MCF 10A (cell line): ENCODE data around the gene CLP1. TPM values are rescaled to one million over a fixed set of nuclear protein-coding genes. Genes with fewer than 3 reads are reported as not detected.

Experiments
- BruUV-seq: library from RNA; stranded (reverse); fragments of 400-500 nt; replicated peaks from 2 replicates; lab custom pipeline; 2021; lab: Mats Ljungman, UMichigan
- CTCF ChIA-PET: fragments of 300-600 bp; sonication (Branson Sonifier 250); formaldehyde crosslinking; extraction: SDS; loops from one replicate; lab custom pipeline; 2021; ENCODE audit warnings: antibody characterized with exemption, inconsistent platforms; lab: Yijun Ruan, JAX
- POLR2A ChIA-PET: fragments of 300-600, 350-650 bp; sonication (Branson Sonifier 250); formaldehyde crosslinking; extraction: SDS; loops from one replicate; lab custom pipeline; 2020; ENCODE audit warnings: antibody characterized with exemption, inconsistent platforms; lab: Yijun Ruan, JAX
- DNase-seq: peaks from one replicate; pipeline ENCODE4 v3.0.0-alpha.2; 2018; ENCODE audit not compliant: unreplicated experiment
- H3K27ac Mint-ChIP-seq: one replicate; pipeline ENCODE4 v1.8.0; 2022; ENCODE audit warnings: mild to moderate bottlenecking, low read depth, mixed read lengths; ENCODE audit not compliant: unreplicated experiment
- H3K27me3 Mint-ChIP-seq: one replicate; pipeline ENCODE4 v1.8.0; 2022; ENCODE audit warnings: mixed read lengths; ENCODE audit not compliant: insufficient read depth, unreplicated experiment
- H3K36me3 Mint-ChIP-seq: one replicate; pipeline ENCODE4 v1.8.0; 2022; ENCODE audit warnings: mild to moderate bottlenecking, moderate library complexity, mixed read lengths; ENCODE audit not compliant: insufficient read depth, unreplicated experiment
- H3K4me1 Mint-ChIP-seq: one replicate; pipeline ENCODE4 v1.8.0; 2022; ENCODE audit warnings: mixed read lengths; ENCODE audit not compliant: insufficient read depth, unreplicated experiment
- H3K4me3 Mint-ChIP-seq: one replicate; pipeline ENCODE4 v1.8.0; 2022; ENCODE audit warnings: mild to moderate bottlenecking, moderate library complexity, mixed read lengths; ENCODE audit not compliant: unreplicated experiment
- H3K9me3 Mint-ChIP-seq: one replicate; pipeline ENCODE4 v1.8.0; 2022; ENCODE audit warnings: mixed read lengths; ENCODE audit not compliant: unreplicated experiment
- CTCF ChIP-seq: fragments of 200-600 bp; IDR thresholded peaks from one replicate; pipeline ENCODE4 v1.8.0; 2022; ENCODE audit warnings: antibody characterized with exemption, mild to moderate bottlenecking; ENCODE audit not compliant: unreplicated experiment
- intact Hi-C: fragments of 100-400 bp; cut with micrococcal nuclease; formaldehyde crosslinking; loops from 2 replicates; pipeline ENCODE4 v1.14.1; 2022
- total RNA-seq: library from RNA; stranded (reverse); gene quantifications from 2 replicates; pipeline ENCODE4 v1.2.3, GENCODE V29; 2022

CLP1 gene
- total RNA-seq, 1 experiment from 2014 or later = 9.2 TPM

GRCh38 chr11:57647960-57648800, 9.4 kb upstream of the CLP1 start:
- no peak for TF ChIP-seq CTCF
- ChIA-PET POLR2A (interaction anchor here (0.8 to 2.0 kb wide), 3 partner anchors 10 to 323 kb away, joined by 3 to 7 read pairs (median 5); partner anchors contain the start of genes CLP1 and TNKS1BP1), CTCF (interaction anchor here (0.6 to 2.4 kb wide), 8 partner anchors 7 to 299 kb away, joined by 3 to 12 read pairs (median 4); no protein-coding TSS in a partner anchor)
- DNase-seq = no peak
- intact Hi-C loops = loop anchor here (5.0 kb wide), 1 partner anchor 874 kb away; no protein-coding TSS in a partner anchor
- peaks cover 35% of the 10 kb centered on the region for H3K27me3 Mint-ChIP-seq
- no TSS peak for BruUV-seq
- peaks cover 34% of the 10 kb centered on the region for H3K4me1 Mint-ChIP-seq
- H3K4me3 Mint-ChIP-seq = peak overlapping the region; percentile 73
- H3K9me3 Mint-ChIP-seq = no peaks in the 10 kb centered on the region
- no peak overlapping the region for H3K27ac Mint-ChIP-seq
- H3K36me3 Mint-ChIP-seq = peaks cover 6% of the 10 kb centered on the region

DNA sequence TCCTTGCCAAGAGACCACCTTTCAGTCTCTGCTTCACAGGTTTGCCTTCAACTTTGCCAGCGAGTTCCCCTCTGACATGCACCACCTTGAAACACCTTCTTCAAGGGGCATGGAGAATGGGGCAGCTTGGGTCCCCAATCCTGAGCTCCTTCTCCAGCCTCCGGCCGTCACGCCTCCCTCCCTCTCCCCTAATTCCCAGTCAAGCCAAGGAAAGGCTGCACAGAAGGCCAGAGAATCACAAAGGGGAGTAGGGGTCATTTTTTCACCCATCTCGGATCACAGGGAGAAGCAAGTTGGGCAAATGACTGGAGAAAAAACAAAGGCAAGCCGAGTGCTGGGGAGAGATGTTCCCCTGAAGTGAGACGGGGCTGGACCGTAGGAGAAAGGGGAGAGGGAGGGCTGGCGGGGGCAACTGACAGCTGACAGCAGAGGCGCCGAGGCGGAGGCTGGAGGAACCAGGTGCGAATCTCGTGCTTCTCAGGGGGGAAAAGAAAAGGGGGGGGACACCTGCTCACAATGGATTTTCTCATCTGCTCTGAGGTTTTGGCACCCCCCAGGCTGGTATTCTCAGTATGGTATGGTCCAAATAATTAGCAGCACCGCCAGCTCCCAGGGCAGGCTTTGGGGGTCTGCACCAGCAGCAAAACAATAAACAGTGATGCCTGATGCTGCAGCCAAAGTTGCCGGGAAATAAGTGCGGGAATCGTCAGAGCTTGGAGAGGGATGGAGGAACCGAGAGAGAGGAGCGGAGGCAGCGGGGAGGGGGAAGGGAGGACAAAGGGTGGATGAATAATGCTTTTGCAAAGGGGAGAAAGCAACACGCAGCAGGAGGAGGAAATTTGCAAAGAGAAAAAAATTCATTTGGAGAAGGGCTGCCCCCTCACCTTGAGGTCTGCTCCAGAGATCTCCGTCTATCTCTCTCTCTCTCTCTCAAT, 8.5 kb upstream of the CLP1 start:
- peaks cover 36% of the 10 kb centered on the region for H3K4me1 Mint-ChIP-seq
- H3K27me3 Mint-ChIP-seq = peaks cover 35% of the 10 kb centered on the region
- DNase-seq = no peak
- ChIA-PET POLR2A (interaction anchor here (0.7 to 2.0 kb wide), 5 partner anchors 9 to 324 kb away, joined by 3 to 7 read pairs (median 5); partner anchors contain the start of genes CLP1 and TNKS1BP1), CTCF (interaction anchor here (0.6 to 2.2 kb wide), 5 partner anchors 8 to 300 kb away, joined by 3 to 12 read pairs (median 4); no protein-coding TSS in a partner anchor)
- TF ChIP-seq CTCF = no peak
- H3K4me3 Mint-ChIP-seq = peak overlapping the region; percentile 73
- peaks cover 6% of the 10 kb centered on the region for H3K36me3 Mint-ChIP-seq
- peak overlapping the region; percentile 54 for H3K27ac Mint-ChIP-seq
- intact Hi-C loops = loop anchor here (5.0 kb wide), 1 partner anchor 873 kb away; no protein-coding TSS in a partner anchor
- no peaks in the 10 kb centered on the region for H3K9me3 Mint-ChIP-seq
- BruUV-seq = no TSS peak

DNA sequence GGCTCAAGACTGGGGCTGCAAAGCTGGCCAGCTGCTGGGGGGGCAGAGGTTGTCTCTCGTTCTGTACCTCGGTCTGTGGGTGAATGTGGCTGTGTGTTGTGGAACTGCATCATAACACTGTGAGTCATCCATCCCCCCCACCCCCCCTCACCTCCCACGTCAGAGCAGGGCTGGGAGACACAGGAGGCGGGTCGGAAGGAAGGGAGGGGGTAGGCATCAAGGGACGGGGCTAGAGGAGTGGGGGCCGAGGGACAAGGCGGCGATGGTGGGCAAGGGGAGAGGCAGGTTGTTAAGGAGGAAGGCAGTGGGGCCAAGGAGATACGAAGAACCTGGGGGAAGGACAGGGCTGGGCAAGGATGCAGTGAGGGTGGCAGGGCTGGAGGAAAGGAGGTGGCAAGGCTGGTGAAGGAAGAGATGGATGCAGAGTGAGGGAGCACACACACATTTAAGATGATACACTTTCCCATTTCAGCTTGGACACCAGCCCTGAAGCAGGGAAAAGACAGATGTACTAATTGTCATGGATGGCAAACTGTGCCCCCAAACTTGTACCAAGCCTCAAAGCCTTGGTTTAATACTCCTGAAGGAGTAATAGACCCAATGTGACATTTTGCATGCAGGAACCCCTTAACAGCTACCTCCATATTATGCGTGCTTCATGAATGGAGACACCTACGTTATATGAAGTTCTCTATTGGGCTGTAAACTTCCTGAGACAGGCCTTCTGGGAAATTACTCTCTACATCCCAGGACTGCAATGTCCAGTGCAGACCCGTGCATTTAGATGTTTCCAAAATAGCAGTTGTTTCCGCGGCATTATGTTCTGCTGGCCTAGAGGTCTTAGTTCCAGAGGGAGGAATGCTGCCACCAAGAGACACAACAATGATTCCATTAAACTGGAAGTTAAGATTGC, 7.5 kb upstream of the CLP1 start, which contains the start of gene YPEL4:
Gene YPEL4 (minus strand): TSS at position 87 of the 913 bp plus-strand sequence. CDS start 2,805 bp downstream, outside the sequence.
- ChIA-PET CTCF (interaction anchor here (0.5 to 2.5 kb wide), 5 partner anchors 9 to 301 kb away, joined by 3 to 12 read pairs (median 6); partner anchors contain the start of gene UBE2L6), POLR2A (interaction anchor here (0.7 to 1.1 kb wide), 3 partner anchors 16 to 81 kb away, joined by 3 to 5 read pairs (median 3); no protein-coding TSS in a partner anchor)
- intact Hi-C loops = loop anchor here (5.0 kb wide), 1 partner anchor 872 kb away; no protein-coding TSS in a partner anchor
- no TSS peak for BruUV-seq
- TF ChIP-seq CTCF = no peak
- peak; percentile 75 for DNase-seq
- peaks cover 35% of the 10 kb centered on the region for H3K27me3 Mint-ChIP-seq
- H3K9me3 Mint-ChIP-seq = no peaks in the 10 kb centered on the region
- H3K36me3 Mint-ChIP-seq = peaks cover 6% of the 10 kb centered on the region
- peak within 1 kb of the TSS; percentile 73 for H3K4me3 Mint-ChIP-seq
- peaks cover 36% of the 10 kb centered on the region for H3K4me1 Mint-ChIP-seq
- peak within 1 kb of the TSS; percentile 54 for H3K27ac Mint-ChIP-seq
